ENCODE measurements around the gene RAPGEF6.

The RAPGEF6 gene

DNA sequence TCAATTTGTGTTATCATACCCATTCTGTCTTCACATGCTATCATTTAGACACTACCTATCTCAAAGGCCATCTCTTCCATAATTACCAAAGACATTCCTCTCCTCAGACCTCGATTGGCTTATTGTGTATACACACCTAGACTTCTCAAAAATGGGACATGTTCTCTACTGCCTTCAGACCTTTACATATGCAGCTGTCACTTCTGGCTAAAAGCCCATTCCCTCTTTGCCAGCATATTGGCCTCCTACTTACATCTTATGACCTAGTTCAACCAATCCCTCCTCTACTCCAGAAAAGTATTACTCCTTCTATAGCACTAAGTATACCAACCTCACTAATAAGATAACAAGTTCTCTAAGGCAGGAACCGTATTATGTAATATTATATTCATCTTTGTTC, 84.4 kb downstream of the RAPGEF6 start:
- peaks cover 10% of the 10 kb centered on the region; the same call in 1 of the 2 replicates for H4K20me1 ChIP-seq
- H3K27ac ChIP-seq = no peak overlapping the region
- peaks cover 66% of the 10 kb centered on the region for H3K4me1 ChIP-seq
- peak overlapping the region; percentile 70; the same call in 1 of the 2 replicates for H3K4me2 ChIP-seq
- peaks cover 4% of the 10 kb centered on the region; the same call in 1 of the 2 replicates for H3K9me3 ChIP-seq
- peaks cover 22% of the 10 kb centered on the region for H3K36me3 ChIP-seq
- H3K9ac ChIP-seq = no peak overlapping the region
- H3K4me3 ChIP-seq = no peak overlapping the region
- no peak for TF ChIP-seq Cebpa-rat (IDR thresholded peaks at IDR 0.05)
- H3K27me3 ChIP-seq = no peaks in the 10 kb centered on the region

- Histone ChIP-seq H3K27ac (peak overlapping the region; percentile 55), H3K36me3 (peaks cover 37% of the 10 kb centered on the region), H3K4me2 (peak overlapping the region; percentile 54), H3K27me3 (no peaks in the 10 kb centered on the region), H3K4me3 (peak overlapping the region; percentile 34; the same call in 1 of the 2 replicates), H3K4me1 (peaks cover 61% of the 10 kb centered on the region), H4K20me1 (peaks cover 10% of the 10 kb centered on the region; the same call in 1 of the 2 replicates), H3K9ac (no peak overlapping the region), H3K9me3 (no peaks in the 10 kb centered on the region)
- TF ChIP-seq Cebpa-rat (IDR thresholded peaks at IDR 0.05) = no peak
Measured at GRCh38 chr5:131548176-131548575, 86.9 kb downstream of the RAPGEF6 start.

- H3K36me3 ChIP-seq = peaks cover 49% of the 10 kb centered on the region
- H3K27ac ChIP-seq = no peak overlapping the region
Measured at GRCh38 chr5:131545845-131546244, 89.2 kb downstream of the RAPGEF6 start.

GRCh38 chr5:131542723-131543122, 92.3 kb downstream of the RAPGEF6 start:
- peaks cover 41% of the 10 kb centered on the region for H3K4me1 ChIP-seq
- H3K9ac ChIP-seq = no peak overlapping the region
- no peak for TF ChIP-seq Cebpa-rat (IDR thresholded peaks at IDR 0.05)
- no peaks in the 10 kb centered on the region; the same call in 1 of the 2 replicates for H3K9me3 ChIP-seq
- H3K27me3 ChIP-seq = no peaks in the 10 kb centered on the region
- H3K27ac ChIP-seq = no peak overlapping the region
- no peak overlapping the region for H3K4me2 ChIP-seq
- peaks cover 8% of the 10 kb centered on the region; the same call in 1 of the 2 replicates for H4K20me1 ChIP-seq
- no peak overlapping the region for H3K4me3 ChIP-seq
- H3K36me3 ChIP-seq = peaks cover 68% of the 10 kb centered on the region

More at GRCh38 chr5:131545845-131546244, 89.2 kb downstream of the RAPGEF6 start:
- Histone ChIP-seq H3K4me2 (no peak overlapping the region), H3K4me1 (peaks cover 59% of the 10 kb centered on the region), H3K27me3 (no peaks in the 10 kb centered on the region), H3K9me3 (no peaks in the 10 kb centered on the region), H3K9ac (no peak overlapping the region), H3K4me3 (no peak overlapping the region), H4K20me1 (no peaks in the 10 kb centered on the region)
- no peak for TF ChIP-seq Cebpa-rat (IDR thresholded peaks at IDR 0.05)

DNA sequence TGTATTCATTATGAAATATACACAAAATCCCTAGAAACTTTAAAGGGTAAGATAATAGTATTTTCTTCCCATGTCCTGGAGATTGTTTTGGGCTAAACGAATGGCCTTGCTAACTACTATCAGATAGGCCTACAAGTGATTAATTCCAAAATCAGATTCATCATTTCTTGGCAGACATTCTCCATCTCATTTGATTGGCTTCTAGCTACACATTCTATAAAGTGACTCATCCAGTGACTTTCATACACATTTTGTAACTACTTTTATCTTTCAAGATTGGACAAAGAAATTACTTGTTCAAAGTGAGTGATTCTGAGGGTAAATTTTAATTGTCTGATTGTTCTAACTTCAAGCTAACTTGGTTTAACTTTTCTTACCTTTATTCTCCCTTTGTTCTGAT, 93.3 kb downstream of the RAPGEF6 start:
- Histone ChIP-seq H3K27me3 (no peaks in the 10 kb centered on the region), H3K4me3 (no peak overlapping the region), H3K4me1 (peaks cover 44% of the 10 kb centered on the region), H3K9me3 (no peaks in the 10 kb centered on the region; the same call in 1 of the 2 replicates), H3K9ac (no peak overlapping the region), H3K27ac (no peak overlapping the region), H3K4me2 (peak overlapping the region; percentile 46; the same call in 1 of the 2 replicates), H3K36me3 (peaks cover 64% of the 10 kb centered on the region), H4K20me1 (peaks cover 8% of the 10 kb centered on the region; the same call in 1 of the 2 replicates)
- no peak for TF ChIP-seq Cebpa-rat (IDR thresholded peaks at IDR 0.05)

DNA sequence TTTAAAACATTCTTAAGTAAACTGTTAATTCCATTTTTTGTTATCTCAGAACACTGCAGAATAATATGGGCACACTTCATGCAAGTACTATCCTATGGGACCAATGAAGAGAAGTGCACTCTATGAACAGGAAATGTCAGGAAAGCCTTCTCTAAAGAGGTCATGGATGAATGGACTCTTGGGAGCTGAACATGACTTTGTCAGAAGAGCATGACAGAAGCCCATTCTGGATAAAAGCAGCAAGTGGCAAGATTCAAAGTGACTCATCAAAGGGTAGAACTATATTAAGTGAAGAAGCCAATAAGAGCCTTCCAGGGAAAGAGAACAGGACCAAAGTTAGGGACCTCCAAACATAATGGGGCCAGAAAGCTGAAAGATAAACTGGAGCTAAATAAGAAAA, 94.0 kb downstream of the RAPGEF6 start:
- peak overlapping the region; percentile 46 for H3K4me2 ChIP-seq
- H4K20me1 ChIP-seq = peaks cover 8% of the 10 kb centered on the region; the same call in 1 of the 2 replicates
- H3K27me3 ChIP-seq = no peaks in the 10 kb centered on the region
- H3K4me1 ChIP-seq = peaks cover 51% of the 10 kb centered on the region
- H3K27ac ChIP-seq = peak overlapping the region; percentile 50; the same call in 1 of the 2 replicates
- peaks cover 61% of the 10 kb centered on the region for H3K36me3 ChIP-seq
- H3K9me3 ChIP-seq = no peaks in the 10 kb centered on the region; the same call in 1 of the 2 replicates
- TF ChIP-seq Cebpa-rat (IDR thresholded peaks at IDR 0.05) = no peak
- no peak overlapping the region for H3K9ac ChIP-seq
- no peak overlapping the region for H3K4me3 ChIP-seq

DNA sequence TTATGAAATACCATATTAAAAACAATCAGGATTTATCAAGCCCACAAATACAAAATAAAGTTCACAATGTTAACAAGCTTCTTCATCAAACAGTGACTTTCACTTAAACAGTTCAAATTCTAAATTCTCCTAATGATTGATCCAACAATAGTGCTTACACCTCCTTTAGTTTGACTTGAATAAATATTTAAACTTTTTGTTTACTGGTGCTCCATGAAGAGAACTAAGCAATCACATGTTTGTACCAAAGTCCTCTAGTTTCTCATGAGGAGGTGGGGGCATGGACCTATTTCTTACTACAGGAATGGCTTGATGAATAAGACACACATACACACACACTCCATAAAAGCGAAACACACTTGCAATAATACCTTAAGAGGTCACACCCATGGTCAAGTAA, 95.8 kb downstream of the RAPGEF6 start:
- Histone ChIP-seq H3K27ac (0 out of 2 replicates have a peak overlapping the region, but pooled peaks have one; percentile 50), H3K9me3 (no peaks in the 10 kb centered on the region; the same call in 1 of the 2 replicates), H3K27me3 (no peaks in the 10 kb centered on the region), H3K9ac (no peak overlapping the region), H3K4me3 (no peak overlapping the region), H3K4me2 (no peak overlapping the region), H3K4me1 (peaks cover 52% of the 10 kb centered on the region), H4K20me1 (peaks cover 8% of the 10 kb centered on the region; the same call in 1 of the 2 replicates), H3K36me3 (peaks cover 45% of the 10 kb centered on the region)
- TF ChIP-seq Cebpa-rat (IDR thresholded peaks at IDR 0.05) = no peak

GRCh38 chr5:131538177-131538593, 96.8 kb downstream of the RAPGEF6 start:
- TF ChIP-seq Cebpa-rat (IDR thresholded peaks at IDR 0.05) = peak; percentile 79; the same call in 1 of the 2 replicates
- no peaks in the 10 kb centered on the region; the same call in 1 of the 2 replicates for H3K9me3 ChIP-seq
- H3K27ac ChIP-seq = no peak overlapping the region
- H3K36me3 ChIP-seq = peaks cover 41% of the 10 kb centered on the region
- no peak overlapping the region for H3K4me3 ChIP-seq
- no peak overlapping the region for H3K4me2 ChIP-seq
- no peak overlapping the region for H3K9ac ChIP-seq
- H4K20me1 ChIP-seq = peaks cover 8% of the 10 kb centered on the region; the same call in 1 of the 2 replicates
- peaks cover 52% of the 10 kb centered on the region for H3K4me1 ChIP-seq
- no peaks in the 10 kb centered on the region for H3K27me3 ChIP-seq

DNA sequence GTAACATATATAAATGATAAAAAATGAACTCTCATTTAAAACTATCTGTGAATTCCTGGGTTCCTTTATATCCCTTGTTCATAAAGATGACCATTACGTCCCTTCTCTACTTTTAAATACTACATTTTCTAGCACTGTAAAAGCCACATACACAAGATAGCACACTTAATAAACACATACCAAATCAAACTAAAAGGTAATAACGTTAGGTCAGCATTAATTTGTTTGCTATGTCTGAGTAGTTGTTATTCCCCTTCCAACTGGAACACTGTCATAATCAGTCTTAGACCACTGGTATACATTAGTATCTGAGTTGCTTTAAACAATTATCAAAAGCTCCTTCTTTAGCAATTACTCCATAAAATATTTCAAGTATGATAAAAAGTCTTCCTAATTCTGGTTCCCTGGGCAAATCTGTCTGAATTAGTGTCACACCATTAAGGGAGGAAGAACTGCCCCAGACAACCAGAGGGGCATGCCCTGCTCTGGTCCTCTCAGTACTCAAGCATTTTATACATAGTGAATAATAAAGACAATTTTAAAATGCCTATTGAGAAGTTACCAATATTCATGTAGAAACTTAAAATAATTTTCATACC, 98.1 kb downstream of the RAPGEF6 start:
- Histone ChIP-seq H3K9ac (no peak overlapping the region), H3K36me3 (peaks cover 33% of the 10 kb centered on the region), H3K27ac (no peak overlapping the region), H3K4me2 (peak overlapping the region; percentile 42), H3K27me3 (no peaks in the 10 kb centered on the region), H4K20me1 (peaks cover 8% of the 10 kb centered on the region; the same call in 1 of the 2 replicates), H3K4me3 (no peak overlapping the region), H3K4me1 (peaks cover 52% of the 10 kb centered on the region), H3K9me3 (no peaks in the 10 kb centered on the region; the same call in 1 of the 2 replicates)
- TF ChIP-seq Cebpa-rat (IDR thresholded peaks at IDR 0.05) = no peak

GRCh38 chr5:131536211-131536826, 98.7 kb downstream of the RAPGEF6 start:
- no peaks in the 10 kb centered on the region; the same call in 1 of the 2 replicates for H3K9me3 ChIP-seq
- H3K36me3 ChIP-seq = peaks cover 32% of the 10 kb centered on the region
- H3K9ac ChIP-seq = no peak overlapping the region
- peak overlapping the region; percentile 42 for H3K4me2 ChIP-seq
- no peak for TF ChIP-seq Cebpa-rat (IDR thresholded peaks at IDR 0.05)
- no peak overlapping the region for H3K27ac ChIP-seq
- no peaks in the 10 kb centered on the region for H3K27me3 ChIP-seq
- H4K20me1 ChIP-seq = peaks cover 8% of the 10 kb centered on the region; the same call in 1 of the 2 replicates
- H3K4me1 ChIP-seq = peaks cover 46% of the 10 kb centered on the region
- no peak overlapping the region for H3K4me3 ChIP-seq
